K562 (cell line): Measurements from ENCODE around the gene IL1RN. TPM values are rescaled to one million over a fixed set of nuclear protein-coding genes. Genes with fewer than 3 reads are reported as not detected.

Experiments used
- CHD7 ChIP-seq: fragments of 200-600 bp; sonication (generic); IDR thresholded peaks from one replicate; pipeline ENCODE4 v1.6.1; 2012; ENCODE audit warnings: mild to moderate bottlenecking, low read depth, low read length, inconsistent platforms
- CLOCK ChIP-seq: fragments of 250-450 bp; sonication (Bioruptor Pico); IDR thresholded peaks from 2 replicates; pipeline ENCODE4 v1.4.0; 2020; ENCODE audit warnings: mild to moderate bottlenecking, moderate library complexity, borderline replicate concordance
- KDM5B ChIP-seq: fragments of 200-600 bp; sonication (generic); IDR thresholded peaks from 2 replicates; pipeline ENCODE4 v1.6.1; 2012; ENCODE audit warnings: low read depth, mild to moderate bottlenecking, moderate library complexity, low read length, control low read depth, inconsistent platforms; ENCODE audit not compliant: insufficient replicate concordance
- MXD1 ChIP-seq: fragments of 250-450 bp; sonication (Bioruptor Pico); IDR thresholded peaks from 2 replicates; pipeline ENCODE4 v1.8.0; 2021; ENCODE audit warnings: borderline replicate concordance, mild to moderate bottlenecking, moderate library complexity; ENCODE audit not compliant: poor library complexity, severe bottlenecking
- PATZ1 ChIP-seq: fragments of 250-450 bp; sonication (Bioruptor Pico); IDR thresholded peaks from 2 replicates; pipeline ENCODE4 v1.5.0; 2020; ENCODE audit warnings: mild to moderate bottlenecking, borderline replicate concordance
- SMARCB1 ChIP-seq: IDR thresholded peaks from 2 replicates; pipeline ENCODE4 v1.6.1; 2011; ENCODE audit warnings: improper control_type of control experiment, low read depth; ENCODE audit not compliant: insufficient read length
- SMC3 ChIP-seq: conservative IDR thresholded peaks from 2 replicates; pipeline ENCODE4 v1.6.1; 2011; ENCODE audit warnings: low read depth, low read length, improper control_type of control experiment; ENCODE audit not compliant: insufficient read depth
- polyA plus RNA-seq, 8 experiments: library from polyadenylated mRNA; depleted of rRNA in 4 of 8; stranded (reverse) in 5 of 8; unstranded in 3 of 8; fragments of >200 nt; fragmentation: Nextera tagmentation in 2 of 8; fragmentation: Illumina TruSeq in 1 of 8; extraction: Ambion mirVana in 2 of 8; extraction: Trizol in 1 of 8; gene quantifications; 2 replicates each; pipeline versions ENCODE4 v1.2.1 to v1.2.3, GENCODE V29; 2011 to 2014; ENCODE audit warnings: inconsistent platforms in 1 of 8, missing spikeins in 1 of 8
- total RNA-seq, 7 experiments: library from RNA; depleted of rRNA in 6 of 7; stranded (reverse); fragments of >200 nt in 6 of 7; fragmentation: Illumina TruSeq in 2 of 7; extraction: Trizol in 2 of 7; gene quantifications; 2 replicates each; pipeline versions ENCODE4 v1.2.1 to v1.2.3, GENCODE V29; 2011 to 2021; ENCODE audit warnings: low replicate concordance in 1 of 7

IL1RN gene
- total and polyA plus RNA-seq, 9 of the 15 experiments (the other 6 are each of a cell fraction or from before 2014, with no cell fraction given): 0.13 TPM; not detected in 8

DNA sequence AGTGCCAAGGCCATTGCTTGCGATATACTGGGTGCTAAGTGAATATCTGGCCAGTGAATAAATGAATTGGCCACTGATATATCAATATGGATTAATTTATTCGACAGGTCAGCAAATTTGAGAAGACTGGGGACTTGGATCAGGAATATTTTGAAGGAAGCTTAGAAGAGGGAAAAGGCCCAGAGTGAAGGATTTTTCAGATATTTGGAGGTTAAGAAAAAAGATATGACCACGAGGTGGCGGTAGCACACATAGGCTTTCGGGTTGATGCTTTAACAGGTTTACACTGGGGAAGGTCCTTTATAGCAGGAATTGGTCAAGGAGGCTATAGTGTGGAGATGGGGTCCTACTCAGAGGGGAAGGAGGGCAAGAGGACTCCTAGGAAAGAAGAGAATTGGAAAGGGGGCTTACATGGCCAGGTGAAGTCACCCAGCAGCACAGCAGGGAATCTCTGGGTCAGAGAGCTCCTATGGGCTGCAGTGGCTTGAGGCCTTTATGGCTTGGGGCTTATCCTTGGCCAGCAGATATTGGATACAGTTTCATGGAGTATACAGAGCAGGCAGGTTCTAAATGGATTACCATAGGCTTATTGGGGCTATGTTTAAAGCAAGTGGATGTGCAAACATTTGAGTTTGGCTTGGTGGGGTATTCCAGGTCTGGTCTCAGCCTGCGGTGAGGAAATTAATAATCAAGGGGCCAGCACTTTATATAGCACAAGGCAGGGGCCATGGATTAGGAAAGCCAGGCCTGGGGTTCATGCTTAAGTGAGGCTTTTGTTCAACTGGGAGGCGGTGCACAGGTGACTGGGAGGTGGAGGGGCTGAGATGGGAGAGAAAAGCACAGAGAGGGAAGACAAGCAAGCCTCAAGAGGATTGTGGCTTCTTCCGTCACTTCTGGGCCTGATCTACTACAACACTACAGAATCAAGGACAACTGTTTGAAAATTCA, 9.7 kb downstream of the IL1RN start (continued):
- TF ChIP-seq CHD7: no peak
- no peak for TF ChIP-seq PATZ1 (CRISPR knock-in tag)
- TF ChIP-seq SMARCB1: no peak
- TF ChIP-seq MXD1 (CRISPR knock-in tag): no peak
- TF ChIP-seq SMC3: 0 out of 2 replicates have a peak, but pooled peaks have one; percentile 22
- no peak for TF ChIP-seq KDM5B
- no peak for TF ChIP-seq CLOCK (CRISPR knock-in tag)
